GM12891 (cell line): ENCODE results near the gene USP9X.
"Not testable (repeated sequence)": the region's sequence is repeated elsewhere in the genome, so short reads cannot be mapped to it uniquely, and the experiment has no call there.

Source experiments
- DNase-seq: peaks from one replicate; pipeline ENCODE4 v3.0.0; 2011; ENCODE audit warnings: low spot score; ENCODE audit not compliant: insufficient read length
- FAIRE-seq: peaks from 2 replicates; lab custom pipeline; 2011; peaks lifted over from hg19 to GRCh38; lab: Jason Lieb, UNC
- PAX5 ChIP-seq: IDR thresholded peaks from 2 replicates; pipeline ENCODE4 v1.6.1; 2011; ENCODE audit warnings: low read length, moderate library complexity, mild to moderate bottlenecking; ENCODE audit not compliant: insufficient read depth, severe bottlenecking
- POLR2A ChIP-seq: IDR thresholded peaks from 2 replicates; pipeline ENCODE4 v1.6.1; 2011; ENCODE audit warnings: low read depth, low read length, control low read depth
- POLR2AphosphoS5 ChIP-seq: IDR thresholded peaks from 2 replicates; pipeline ENCODE4 v1.6.1; 2011; ENCODE audit warnings: low read depth, low read length, control low read depth
- POU2F2 ChIP-seq: IDR thresholded peaks from 2 replicates; pipeline ENCODE4 v1.6.1; 2011; ENCODE audit warnings: low read depth, mild to moderate bottlenecking, control low read depth, low read length, moderate library complexity
- SPI1 ChIP-seq: IDR thresholded peaks from 2 replicates; pipeline ENCODE4 v1.6.1; 2011; ENCODE audit warnings: low read depth, low read length, control low read depth
- TAF1 ChIP-seq: IDR thresholded peaks from 2 replicates; pipeline ENCODE4 v1.6.1; 2011; ENCODE audit warnings: low read depth, low read length, control low read depth

Gene USP9X

DNA sequence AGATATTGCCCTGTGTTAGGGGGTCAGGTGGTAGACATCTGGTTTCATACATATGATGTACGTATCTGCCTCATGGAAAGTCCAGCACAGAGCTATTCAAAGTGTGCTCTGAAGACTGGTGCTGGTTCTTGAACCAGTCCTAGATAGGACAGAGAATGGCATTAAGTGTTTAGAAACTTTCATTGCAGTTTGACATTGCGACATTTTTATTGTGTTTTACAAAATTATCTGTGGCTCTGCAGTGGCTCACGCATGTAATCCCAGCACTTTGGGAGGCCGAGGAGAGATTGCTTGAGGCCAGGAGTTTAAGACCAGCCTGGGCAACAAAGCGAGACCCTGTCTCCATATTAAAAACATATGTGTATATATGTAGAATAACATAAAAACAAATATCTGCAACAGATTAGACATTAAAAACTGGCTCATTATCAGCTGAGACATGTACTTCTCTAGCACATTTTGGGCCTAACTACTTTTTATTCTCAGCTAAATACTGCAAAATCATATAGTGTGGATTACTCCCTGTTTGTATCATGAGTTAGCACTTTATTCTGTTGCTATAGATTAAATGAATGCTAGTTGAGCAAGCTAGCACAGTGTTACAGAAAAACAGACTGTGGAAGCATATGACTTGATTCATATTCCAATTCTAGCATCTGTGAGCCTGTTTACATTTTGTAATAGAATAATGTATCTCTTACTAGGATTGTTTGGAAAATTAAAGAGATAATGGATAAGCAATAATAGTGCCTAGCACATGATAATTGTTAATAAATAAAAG is 57.1 kb downstream of the USP9X start:
- TF ChIP-seq TAF1 (no peak), POLR2A (no peak), PAX5 (no peak), POU2F2 (no peak), POLR2AphosphoS5 (no peak), SPI1 (no peak)
- DNase-seq (no peak), FAIRE-seq (peak; percentile 51)

DNA sequence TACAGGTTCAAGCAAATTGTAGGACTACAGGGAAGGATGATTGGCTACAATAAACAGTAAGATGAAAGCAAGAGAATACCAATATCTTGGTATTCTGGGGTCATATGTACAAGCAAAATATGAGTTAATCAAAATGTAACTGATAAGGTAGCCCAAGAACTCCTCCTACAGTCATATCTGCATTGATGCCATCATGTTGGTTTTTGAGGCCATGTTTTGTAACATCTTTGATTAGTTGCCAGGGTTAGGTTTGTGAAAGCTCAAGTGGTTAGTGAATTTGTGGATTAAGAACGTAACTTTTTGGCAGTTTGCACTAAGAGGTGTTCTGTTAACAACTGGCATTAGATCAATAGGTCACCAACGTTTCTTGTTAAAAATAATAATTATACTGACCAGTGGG is 59.6 kb downstream of the USP9X start:
- no peak for TF ChIP-seq POLR2AphosphoS5
- no peak for TF ChIP-seq PAX5
- TF ChIP-seq POU2F2, result no peak
- no peak for TF ChIP-seq SPI1
- no peak for TF ChIP-seq TAF1
- no peak for TF ChIP-seq POLR2A
- peak; percentile 9 for FAIRE-seq

DNA sequence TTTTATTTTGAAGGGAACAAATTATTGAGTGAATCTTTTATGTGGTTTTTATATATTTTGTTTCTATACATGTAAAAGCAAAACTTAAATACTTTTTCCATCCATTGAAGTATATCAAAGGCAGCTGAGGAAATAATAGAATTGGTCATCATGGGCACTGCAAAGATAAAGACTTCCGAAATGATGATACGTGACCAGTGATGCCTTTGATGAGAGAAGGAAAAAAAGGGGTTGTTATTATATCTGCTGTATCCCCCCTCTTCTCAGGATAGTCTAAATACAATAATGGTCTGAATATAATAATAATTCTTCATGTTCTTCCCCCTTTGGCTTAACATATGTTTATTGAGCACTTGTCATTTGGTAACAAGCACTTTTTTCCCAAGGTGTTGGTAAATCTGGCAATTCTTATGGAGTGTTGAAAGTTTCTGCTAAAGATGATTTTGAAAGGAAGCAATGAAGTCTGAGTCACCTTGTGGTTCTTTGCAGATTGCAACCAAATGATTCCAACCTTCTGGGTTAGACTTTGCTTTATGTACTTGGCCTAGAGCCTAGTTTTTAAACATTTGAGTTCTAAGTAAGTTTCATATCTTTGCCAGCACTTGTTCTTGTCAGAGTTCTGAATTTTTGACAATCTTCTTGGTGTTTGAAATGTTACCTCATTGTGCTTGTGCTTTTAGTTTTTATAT is 60.8 kb downstream of the USP9X start:
- DNase-seq (no peak), FAIRE-seq (no peak)
- no peak for TF ChIP-seq PAX5
- TF ChIP-seq TAF1, result no peak
- TF ChIP-seq POU2F2, result no peak
- no peak for TF ChIP-seq SPI1
- TF ChIP-seq POLR2AphosphoS5, result no peak
- TF ChIP-seq POLR2A, result no peak

More for the DNA sequence above, 59.6 kb downstream of the USP9X start:
- DNase-seq, result no peak

DNA sequence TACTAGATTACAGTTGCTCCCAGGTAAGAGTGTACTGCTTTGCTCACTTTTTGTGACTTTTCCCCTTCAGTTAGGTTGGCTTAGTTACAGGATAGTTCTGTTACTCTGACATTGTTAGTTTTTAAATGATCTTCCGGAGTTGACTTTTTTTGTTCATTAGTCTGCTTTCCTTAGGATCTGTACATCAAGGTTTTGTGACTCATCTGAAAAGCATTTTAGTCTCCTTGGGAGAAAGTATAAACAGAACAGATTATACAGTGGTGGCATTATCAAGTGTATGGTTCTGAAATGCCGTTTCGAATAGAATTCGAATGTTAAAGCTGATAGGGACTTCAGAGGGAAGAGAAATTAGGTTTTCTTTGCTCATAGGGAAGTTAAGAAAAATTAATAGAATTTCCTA is 63.3 kb downstream of the USP9X start:
- no peak for TF ChIP-seq POLR2AphosphoS5
- TF ChIP-seq PAX5, result no peak
- TF ChIP-seq POU2F2, result no peak
- TF ChIP-seq POLR2A, result no peak
- TF ChIP-seq SPI1, result no peak
- no peak for TF ChIP-seq TAF1
- FAIRE-seq, result no peak
- DNase-seq, result no peak

DNA sequence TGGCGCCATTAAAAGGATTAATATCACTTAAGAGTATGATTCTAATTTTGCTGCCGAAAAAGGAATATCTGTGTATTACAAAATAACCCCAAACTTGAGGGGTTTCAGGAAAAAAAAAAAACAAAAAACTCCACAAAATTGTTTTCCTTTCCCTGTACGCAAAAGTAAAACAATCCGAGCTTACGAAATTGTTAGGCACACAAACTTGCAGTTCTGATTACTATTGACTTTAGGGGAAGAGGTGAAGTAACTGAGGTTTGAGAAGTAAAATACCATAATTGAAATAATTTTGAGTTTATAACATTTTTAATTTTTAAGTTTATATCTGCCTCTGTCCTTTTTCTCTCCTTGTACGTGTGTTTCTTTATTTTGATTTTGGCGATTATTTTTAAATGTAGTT is 64.8 kb downstream of the USP9X start:
- no peak for TF ChIP-seq POU2F2
- TF ChIP-seq POLR2A, result no peak
- no peak for TF ChIP-seq PAX5
- TF ChIP-seq TAF1, result no peak
- TF ChIP-seq POLR2AphosphoS5, result no peak
- no peak for TF ChIP-seq SPI1
- DNase-seq (no peak), FAIRE-seq (no peak)

DNA sequence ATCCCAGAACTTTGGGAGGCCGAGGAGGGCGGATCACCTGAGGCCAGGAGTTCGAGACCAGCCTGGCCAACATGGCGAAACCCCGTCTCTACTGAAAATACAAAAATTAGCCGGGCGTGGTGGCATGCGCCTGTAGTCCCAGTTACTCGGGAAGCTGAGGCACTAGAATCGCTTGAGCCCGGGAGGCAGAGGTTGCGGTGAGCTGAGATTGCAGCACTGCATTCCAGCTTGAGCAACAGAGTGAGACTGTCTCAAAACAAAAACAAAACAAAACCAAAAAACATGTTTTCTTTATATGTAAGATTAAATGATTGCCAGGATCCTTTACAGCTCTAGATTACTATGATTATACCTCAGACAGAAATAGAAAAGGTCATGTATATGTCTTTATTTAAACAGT is 66.5 kb downstream of the USP9X start:
- not testable (repeated sequence) for DNase-seq, FAIRE-seq

DNA sequence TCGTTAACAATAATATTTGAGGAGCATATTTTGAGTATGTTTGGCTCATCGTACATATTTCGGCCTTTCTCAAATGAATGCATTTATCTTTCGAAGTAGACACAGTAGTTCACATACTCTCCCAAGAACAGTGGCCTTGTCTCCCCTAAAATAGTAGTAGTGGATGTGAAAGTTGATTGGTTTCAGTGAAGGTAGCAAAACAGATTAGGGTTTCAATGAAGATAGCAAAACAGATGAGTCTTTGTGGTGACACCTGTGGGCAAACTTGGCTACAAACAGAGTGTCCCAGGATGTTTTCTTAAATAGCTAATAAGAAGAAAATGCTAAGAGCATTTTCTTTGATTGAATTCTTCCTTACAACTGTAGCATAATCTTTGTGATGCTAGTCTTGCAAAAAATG is 67.0 kb downstream of the USP9X start:
- DNase-seq, result no peak
- peak; percentile 87 for FAIRE-seq
- TF ChIP-seq POU2F2, result no peak
- no peak for TF ChIP-seq POLR2A
- no peak for TF ChIP-seq TAF1
- TF ChIP-seq POLR2AphosphoS5, result no peak
- TF ChIP-seq PAX5, result no peak
- no peak for TF ChIP-seq SPI1

DNA sequence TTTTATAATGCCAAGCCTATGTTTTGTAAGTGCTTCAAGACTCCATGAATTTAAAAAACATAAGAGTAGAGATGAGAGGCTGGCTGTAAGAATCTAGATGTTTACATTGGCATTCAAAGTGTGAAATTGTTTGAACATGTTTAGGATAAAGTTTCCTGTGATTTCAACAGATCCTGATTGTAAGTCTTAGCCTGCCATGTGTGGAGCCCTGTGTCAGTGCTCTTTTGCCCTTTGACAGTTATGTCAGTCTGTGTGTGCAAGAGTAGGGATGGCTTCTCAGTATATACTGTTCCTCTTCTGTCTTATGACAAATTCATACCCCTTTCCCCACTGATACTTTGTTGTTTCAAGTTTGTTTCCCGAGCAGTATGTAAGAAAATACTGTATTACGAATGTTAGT is 68.2 kb downstream of the USP9X start:
- TF ChIP-seq PAX5 (no peak), POLR2AphosphoS5 (no peak), POLR2A (no peak), TAF1 (no peak), POU2F2 (no peak), SPI1 (no peak)
- FAIRE-seq (no peak), DNase-seq (no peak)

DNA sequence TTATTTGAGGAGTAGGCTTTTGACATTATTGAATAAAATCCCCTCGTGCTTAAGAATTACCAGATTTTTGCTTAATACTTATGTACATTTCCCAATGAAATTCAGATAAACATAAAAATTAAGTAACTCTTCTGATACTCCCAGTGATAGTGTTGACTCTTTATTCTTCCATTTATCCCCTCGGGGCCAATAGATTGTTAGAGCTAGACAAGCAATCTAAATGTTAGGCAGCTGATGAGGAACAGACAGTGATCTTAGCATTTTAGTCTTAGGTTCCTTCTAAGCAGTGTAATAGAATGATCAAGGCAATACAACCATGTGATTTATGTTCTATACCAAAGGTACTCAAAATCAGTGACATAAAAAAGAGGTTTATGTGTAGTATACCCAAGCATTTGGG is 68.7 kb downstream of the USP9X start:
- no peak for DNase-seq
- TF ChIP-seq PAX5, result no peak
- no peak for TF ChIP-seq SPI1
- no peak for TF ChIP-seq POLR2A
- no peak for TF ChIP-seq TAF1
- no peak for TF ChIP-seq POLR2AphosphoS5
- TF ChIP-seq POU2F2, result no peak
- no peak for FAIRE-seq

DNA sequence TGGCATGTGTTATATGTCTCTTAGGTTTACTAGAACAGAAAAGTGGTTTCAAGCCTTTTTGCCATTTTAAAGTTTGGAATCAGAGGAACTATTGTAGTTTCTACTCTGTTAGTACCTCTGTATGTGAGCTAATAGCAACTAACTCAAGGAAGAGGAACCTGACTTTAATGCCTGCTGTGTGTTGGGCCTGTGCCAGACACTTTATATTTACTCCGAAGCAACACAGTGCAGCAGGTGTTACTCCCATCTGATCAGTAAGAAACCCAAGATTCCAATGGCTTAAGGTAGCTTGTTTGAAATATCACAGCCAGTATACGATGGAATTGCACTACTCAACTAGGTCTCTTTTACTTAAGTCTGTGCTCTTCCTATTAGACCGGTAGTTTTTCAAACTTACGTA is 79.2 kb downstream of the USP9X start:
- no peak for FAIRE-seq

More for the DNA sequence above, 79.2 kb downstream of the USP9X start:
- DNase-seq, result no peak
- no peak for TF ChIP-seq POLR2A
- no peak for TF ChIP-seq POU2F2
- no peak for TF ChIP-seq PAX5
- no peak for TF ChIP-seq SPI1
- no peak for TF ChIP-seq TAF1
- no peak for TF ChIP-seq POLR2AphosphoS5
